HCT116 (cell line): Measurements from ENCODE around the gene BEST4. TPM values are rescaled to one million over a fixed set of nuclear protein-coding genes. Genes with fewer than 3 reads are reported as not detected.
"Not testable (repeated sequence)": the region's sequence is repeated elsewhere in the genome, so short reads cannot be mapped to it uniquely, and the experiment has no call there.

Experiments used
- ATAC-seq: fragments of 200-7000 bp; cut with Tn5 transposase; 2 replicates; pipeline ENCODE4 v1.9.1; 2020; ENCODE audit warnings: mild to moderate bottlenecking, moderate library complexity
- BruUV-seq: library from RNA; stranded (reverse); fragments of 400-500 nt; replicated peaks from 2 replicates; lab custom pipeline; 2021; lab: Mats Ljungman, UMichigan
- CTCF ChIA-PET: fragments of 300-600 bp; sonication (Branson Sonifier 250); formaldehyde crosslinking; loops from one replicate; lab custom pipeline; 2021; ENCODE audit warnings: antibody characterized with exemption; lab: Charles Lee
- POLR2A ChIA-PET: fragments of 300-600, 350-600 bp; sonication (Branson Sonifier 250); formaldehyde crosslinking; loops from one replicate; lab custom pipeline; 2021; ENCODE audit warnings: antibody characterized with exemption; lab: Charles Lee
- RAD21 ChIA-PET, 2 experiments: fragments of 300-600 bp; sonication (Branson Sonifier 250); formaldehyde crosslinking; loops; one replicate each; lab custom pipeline; 2023; ENCODE audit warnings: low total read pairs in 2 of 2; ENCODE audit not compliant: uncharacterized antibody in 2 of 2, unreplicated experiment in 2 of 2, low non-redundant PET in 1 of 2; lab: Charles Lee
- DNase-seq: peaks from one replicate; pipeline ENCODE4 v3.0.0-alpha.2; 2010; ENCODE audit warnings: low read depth, low spot score
- H2AFZ ChIP-seq: fragments of 200-600 bp; shearing (Covaris generic), sonication (generic); 2 replicates; pipeline ENCODE4 v1.6.1; 2017; ENCODE audit warnings: low read depth, mixed run types, mixed read lengths, antibody characterized with exemption, low read length; ENCODE audit not compliant: poor library complexity, severe bottlenecking
- H3K27ac ChIP-seq: 2 replicates; pipeline ENCODE4 v1.5.1; 2012; ENCODE audit warnings: low read depth, low read length
- H3K27me3 ChIP-seq: fragments of 200-600 bp; sonication (generic); 2 replicates; pipeline ENCODE4 v1.6.1; 2016; ENCODE audit warnings: mixed run types, low read length, mixed read lengths; ENCODE audit not compliant: insufficient read depth
- H3K36me3 ChIP-seq, 2 experiments: fragments of 200-500 bp in 1 of 2; fragments of 200-600 bp in 1 of 2; sonication (Bioruptor generic) in 1 of 2; sonication (generic) in 1 of 2; 2 replicates each; pipeline versions ENCODE4 v1.5.1 to v1.6.1; 2014 to 2016; ENCODE audit warnings: low read length in 2 of 2, inconsistent platforms in 1 of 2, mixed read lengths in 1 of 2, mixed run types in 1 of 2; ENCODE audit not compliant: insufficient read depth in 2 of 2, control insufficient read depth in 1 of 2
- H3K4me1 ChIP-seq, 2 experiments: fragments of 200-600 bp in 1 of 2; sonication (generic) in 1 of 2; 2 replicates each; pipeline versions ENCODE4 v1.5.1 to v1.6.1; 2012 to 2017; ENCODE audit warnings: low read length in 2 of 2, inconsistent platforms in 1 of 2, mild to moderate bottlenecking in 1 of 2, mixed read lengths in 1 of 2, mixed run types in 1 of 2, moderate library complexity in 1 of 2; ENCODE audit not compliant: insufficient read depth in 2 of 2, control insufficient read depth in 1 of 2
- H3K4me2 ChIP-seq: fragments of 200-600 bp; sonication (generic); 2 replicates; pipeline ENCODE4 v1.6.1; 2017; ENCODE audit warnings: mixed run types, low read length, mixed read lengths
- H3K4me3 ChIP-seq, 2 experiments: fragments of 200-600 bp in 1 of 2; sonication (generic) in 1 of 2; replicated peaks in 1 of 2; 2 replicates each; pipeline ENCODE4 v1.5.1; 2011 to 2016; ENCODE audit warnings: low read length in 2 of 2, control low read depth in 1 of 2, low read depth in 1 of 2, mild to moderate bottlenecking in 1 of 2, mixed read lengths in 1 of 2, mixed run types in 1 of 2
- H3K79me2 ChIP-seq: fragments of 200-600 bp; sonication (generic); 2 replicates; pipeline ENCODE4 v1.6.1; 2017; ENCODE audit warnings: mild to moderate bottlenecking, mixed run types, low read length, moderate library complexity, mixed read lengths; ENCODE audit not compliant: insufficient read depth
- H3K9ac ChIP-seq: fragments of 200-600 bp; sonication (generic); 2 replicates; pipeline ENCODE4 v1.6.1; 2016; ENCODE audit warnings: low read length, mixed read lengths
- H3K9me2 ChIP-seq: fragments of 200-600 bp; sonication (generic), shearing (Covaris generic); 2 replicates; pipeline ENCODE4 v1.6.1; 2017; ENCODE audit warnings: mixed run types, mild to moderate bottlenecking, moderate library complexity; ENCODE audit not compliant: insufficient read depth
- H3K9me3 ChIP-seq, 2 experiments: fragments of 200-500 bp in 1 of 2; fragments of 200-600 bp in 1 of 2; sonication (Bioruptor generic) in 1 of 2; sonication (generic) in 1 of 2; 2 replicates each; pipeline ENCODE4 v1.6.1; 2014 to 2017; ENCODE audit warnings: low read length in 2 of 2, mixed read lengths in 2 of 2, inconsistent platforms in 1 of 2, low read depth in 1 of 2, mild to moderate bottlenecking in 1 of 2, mixed run types in 1 of 2, moderate library complexity in 1 of 2; ENCODE audit not compliant: control insufficient read depth in 1 of 2, insufficient read depth in 1 of 2
- H4K20me1 ChIP-seq: fragments of 200-600 bp; sonication (generic), shearing (Covaris generic); 2 replicates; pipeline ENCODE4 v1.6.1; 2017; ENCODE audit warnings: mixed run types, mild to moderate bottlenecking, moderate library complexity; ENCODE audit not compliant: insufficient read depth
- CBX3 ChIP-seq: IDR thresholded peaks from 2 replicates; pipeline ENCODE4 v1.6.1; 2012; ENCODE audit warnings: low read depth
- EGR1 ChIP-seq: IDR thresholded peaks from 2 replicates; pipeline ENCODE4 v1.6.1; 2012; ENCODE audit warnings: low read depth
- ELF1 ChIP-seq: IDR thresholded peaks from 2 replicates; pipeline ENCODE4 v1.6.1; 2012; ENCODE audit warnings: low read depth, borderline replicate concordance
- EZH2 ChIP-seq: fragments of 200-600 bp; sonication (generic); IDR thresholded peaks from 2 replicates; pipeline ENCODE4 v1.6.1; 2017; ENCODE audit warnings: antibody characterized with exemption, mixed run types
- EZH2phosphoT487 ChIP-seq: fragments of 200-600 bp; IDR thresholded peaks from 2 replicates; pipeline ENCODE4 v1.6.1; 2018; ENCODE audit warnings: antibody characterized with exemption, borderline replicate concordance
- FOSL1 ChIP-seq: IDR thresholded peaks from 2 replicates; pipeline ENCODE4 v1.6.1; 2012; ENCODE audit warnings: low read depth
- SP1 ChIP-seq: IDR thresholded peaks from 2 replicates; pipeline ENCODE4 v1.6.1; 2012; ENCODE audit warnings: low read depth
- YY1 ChIP-seq: IDR thresholded peaks from 2 replicates; pipeline ENCODE4 v1.6.1; 2011; ENCODE audit warnings: low read length, low read depth, moderate library complexity, mild to moderate bottlenecking; ENCODE audit not compliant: insufficient replicate concordance; ENCODE audit errors: extremely low read depth
- intact Hi-C: fragments of 100-400 bp; cut with micrococcal nuclease; formaldehyde crosslinking; loops from 2 replicates; pipeline ENCODE4 v1.10.0; 2022
- total RNA-seq: library from RNA; stranded (reverse); gene quantifications from one replicate; pipeline ENCODE4 v1.2.1, GENCODE V29; 2021; ENCODE audit not compliant: unreplicated experiment
- TF ChIP-seq, protein P1 (sequence below): IDR thresholded peaks from 2 replicates; pipeline ENCODE4 v1.6.1; 2012; ENCODE audit warnings: low read depth
- TF ChIP-seq, protein P2 (sequence below): IDR thresholded peaks from 2 replicates; pipeline ENCODE4 v1.6.1; 2012
- TF ChIP-seq, protein P3 (sequence below): IDR thresholded peaks from 2 replicates; pipeline ENCODE4 v1.6.1; 2012

Gene BEST4
- total RNA-seq, 1 experiment from 2014 or later: 0.52 TPM

DNA sequence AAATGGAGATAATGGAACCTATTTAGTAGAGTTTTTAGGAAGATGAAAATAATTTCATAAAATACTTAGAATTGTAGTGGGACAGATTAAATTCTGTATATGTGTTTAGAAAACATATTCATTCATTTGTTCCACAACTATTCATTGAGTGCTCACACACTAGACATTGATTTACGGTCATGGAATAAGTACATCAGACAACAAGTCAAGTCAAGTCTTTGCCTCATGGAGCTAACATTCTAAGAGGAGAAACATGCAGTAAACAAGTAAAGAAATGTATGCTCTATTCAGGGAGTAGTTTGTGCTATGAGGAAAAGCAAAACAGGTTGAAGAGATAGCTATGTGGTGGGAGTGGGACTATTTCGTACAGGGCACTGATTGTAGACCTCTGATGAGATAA is 29.3 kb upstream of the BEST4 start:
- Histone ChIP-seq H3K9me3 (no peaks in the 10 kb centered on the region), H3K4me1 (peaks cover 11 to 39% of the 10 kb centered on the region in 2 experiments), H4K20me1 (no peaks in the 10 kb centered on the region), H3K36me3 (no peaks in the 10 kb centered on the region), H3K4me2 (no peak overlapping the region), H3K27me3 (no peaks in the 10 kb centered on the region), H3K9me2 (no peaks in the 10 kb centered on the region), H3K9ac (no peak overlapping the region), H3K27ac (no peak overlapping the region), H2AFZ (no peak overlapping the region), H3K4me3 (no peak overlapping the region), H3K79me2 (no peaks in the 10 kb centered on the region)
- intact Hi-C loops: no loop called here
- ChIA-PET RAD21 (interaction anchor here (0.6 to 0.9 kb wide), 2 partner anchors 20 to 24 kb away, joined by 3 read pairs; no protein-coding TSS in a partner anchor), POLR2A (interaction anchor here (0.8 to 9.1 kb wide), 5 partner anchors 9 to 96 kb away, joined by 3 to 200 read pairs (median 86); partner anchors contain the start of genes BTBD19, DYNLT4, PLK3 and RNU5D-1), CTCF (interaction anchor here (0.9 to 1.7 kb wide), 2 partner anchors 8 to 23 kb away, joined by 4 to 7 read pairs; partner anchors contain the start of gene BTBD19)
- ATAC-seq: no peak
- DNase-seq: no peak
- BruUV-seq: no TSS peak
- TF ChIP-seq CBX3 (no peak), FOSL1 (no peak), EZH2 (no peak), ELF1 (no peak), EGR1 (no peak), EZH2phosphoT487 (no peak), SP1 (no peak), YY1 (no peak)
- TF ChIP-seq, protein P1, sequence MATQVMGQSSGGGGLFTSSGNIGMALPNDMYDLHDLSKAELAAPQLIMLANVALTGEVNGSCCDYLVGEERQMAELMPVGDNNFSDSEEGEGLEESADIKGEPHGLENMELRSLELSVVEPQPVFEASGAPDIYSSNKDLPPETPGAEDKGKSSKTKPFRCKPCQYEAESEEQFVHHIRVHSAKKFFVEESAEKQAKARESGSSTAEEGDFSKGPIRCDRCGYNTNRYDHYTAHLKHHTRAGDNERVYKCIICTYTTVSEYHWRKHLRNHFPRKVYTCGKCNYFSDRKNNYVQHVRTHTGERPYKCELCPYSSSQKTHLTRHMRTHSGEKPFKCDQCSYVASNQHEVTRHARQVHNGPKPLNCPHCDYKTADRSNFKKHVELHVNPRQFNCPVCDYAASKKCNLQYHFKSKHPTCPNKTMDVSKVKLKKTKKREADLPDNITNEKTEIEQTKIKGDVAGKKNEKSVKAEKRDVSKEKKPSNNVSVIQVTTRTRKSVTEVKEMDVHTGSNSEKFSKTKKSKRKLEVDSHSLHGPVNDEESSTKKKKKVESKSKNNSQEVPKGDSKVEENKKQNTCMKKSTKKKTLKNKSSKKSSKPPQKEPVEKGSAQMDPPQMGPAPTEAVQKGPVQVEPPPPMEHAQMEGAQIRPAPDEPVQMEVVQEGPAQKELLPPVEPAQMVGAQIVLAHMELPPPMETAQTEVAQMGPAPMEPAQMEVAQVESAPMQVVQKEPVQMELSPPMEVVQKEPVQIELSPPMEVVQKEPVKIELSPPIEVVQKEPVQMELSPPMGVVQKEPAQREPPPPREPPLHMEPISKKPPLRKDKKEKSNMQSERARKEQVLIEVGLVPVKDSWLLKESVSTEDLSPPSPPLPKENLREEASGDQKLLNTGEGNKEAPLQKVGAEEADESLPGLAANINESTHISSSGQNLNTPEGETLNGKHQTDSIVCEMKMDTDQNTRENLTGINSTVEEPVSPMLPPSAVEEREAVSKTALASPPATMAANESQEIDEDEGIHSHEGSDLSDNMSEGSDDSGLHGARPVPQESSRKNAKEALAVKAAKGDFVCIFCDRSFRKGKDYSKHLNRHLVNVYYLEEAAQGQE: no peak
- TF ChIP-seq, protein P2, sequence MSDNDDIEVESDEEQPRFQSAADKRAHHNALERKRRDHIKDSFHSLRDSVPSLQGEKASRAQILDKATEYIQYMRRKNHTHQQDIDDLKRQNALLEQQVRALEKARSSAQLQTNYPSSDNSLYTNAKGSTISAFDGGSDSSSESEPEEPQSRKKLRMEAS: no peak
- TF ChIP-seq, protein P3, sequence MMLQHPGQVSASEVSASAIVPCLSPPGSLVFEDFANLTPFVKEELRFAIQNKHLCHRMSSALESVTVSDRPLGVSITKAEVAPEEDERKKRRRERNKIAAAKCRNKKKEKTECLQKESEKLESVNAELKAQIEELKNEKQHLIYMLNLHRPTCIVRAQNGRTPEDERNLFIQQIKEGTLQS: no peak

DNA sequence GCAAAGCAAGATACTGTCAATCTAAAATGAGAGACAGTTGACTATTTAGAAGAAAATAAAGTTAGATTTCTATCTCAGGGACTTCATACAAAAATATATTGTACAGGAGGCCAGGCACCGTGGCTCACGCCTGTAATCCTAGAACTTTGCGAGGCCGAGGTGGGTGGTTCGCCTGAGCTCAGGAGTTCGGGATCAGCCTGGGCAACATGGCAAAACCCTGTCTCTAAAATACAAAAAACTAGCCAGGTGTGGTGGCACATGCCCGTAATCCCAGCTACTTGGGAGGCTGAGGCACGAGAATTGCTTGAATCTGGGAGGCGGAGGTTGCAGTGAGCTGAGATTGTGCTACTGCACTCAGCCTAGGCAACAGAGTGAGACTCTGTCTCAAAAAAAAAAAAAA is 28.0 kb upstream of the BEST4 start:
- H3K36me3 ChIP-seq, H3K79me2 ChIP-seq, H3K27ac ChIP-seq, BruUV-seq, H3K27me3 ChIP-seq, intact Hi-C loops, H3K4me3 ChIP-seq, H3K9ac ChIP-seq, RAD21 ChIA-PET, H3K9me2 ChIP-seq, H3K9me3 ChIP-seq, H2AFZ ChIP-seq, H4K20me1 ChIP-seq, CTCF ChIA-PET, H3K4me2 ChIP-seq, ATAC-seq, DNase-seq: not testable (repeated sequence)
- POLR2A ChIA-PET: interaction anchor here (0.8 to 9.1 kb wide), 2 partner anchors 8 to 94 kb away, joined by 3 to 200 read pairs; partner anchors contain the start of genes BTBD19 and DYNLT4
- peaks cover 22 to 53% of the 10 kb centered on the region in 2 experiments for H3K4me1 ChIP-seq
